ENCODE results near the gene UBAC2. TPM values are rescaled to one million over a fixed set of nuclear protein-coding genes. Genes with fewer than 3 reads are reported as not detected.

Gene UBAC2
- total RNA-seq, 1 experiment from 2014 or later: 103 TPM

GRCh38 chr13:99395436-99395835 is 194.8 kb downstream of the UBAC2 start:
- ChIA-PET CTCF (no interaction called here), POLR2A (no interaction called here)
- no TSS peak for BruUV-seq (replicated peaks)
- Mint-ChIP-seq H3K36me3 (ENCODE audit: insufficient read depth, unreplicated experiment) (no peaks in the 10 kb centered on the region), H3K27ac (ENCODE audit: unreplicated experiment) (no peak overlapping the region), H3K27me3 (ENCODE audit: insufficient read depth, unreplicated experiment) (peaks cover 6% of the 10 kb centered on the region), H3K9me3 (ENCODE audit: unreplicated experiment) (no peaks in the 10 kb centered on the region), H3K4me1 (ENCODE audit: low read depth, unreplicated experiment) (no peaks in the 10 kb centered on the region), H3K4me3 (ENCODE audit: unreplicated experiment) (no peak overlapping the region)
- no peak for DNase-seq
- intact Hi-C loops (cut with micrococcal nuclease; ENCODE audit: unreplicated experiment): no loop called here
- H3K4me1 ChIP-seq: no peaks in the 10 kb centered on the region
- no peaks in the 10 kb centered on the region for H3K27me3 ChIP-seq (replicated peaks; ENCODE audit: control insufficient read depth, insufficient read depth, low read length)
- no peaks in the 10 kb centered on the region for H3K9me3 ChIP-seq
- TF ChIP-seq, protein P1, sequence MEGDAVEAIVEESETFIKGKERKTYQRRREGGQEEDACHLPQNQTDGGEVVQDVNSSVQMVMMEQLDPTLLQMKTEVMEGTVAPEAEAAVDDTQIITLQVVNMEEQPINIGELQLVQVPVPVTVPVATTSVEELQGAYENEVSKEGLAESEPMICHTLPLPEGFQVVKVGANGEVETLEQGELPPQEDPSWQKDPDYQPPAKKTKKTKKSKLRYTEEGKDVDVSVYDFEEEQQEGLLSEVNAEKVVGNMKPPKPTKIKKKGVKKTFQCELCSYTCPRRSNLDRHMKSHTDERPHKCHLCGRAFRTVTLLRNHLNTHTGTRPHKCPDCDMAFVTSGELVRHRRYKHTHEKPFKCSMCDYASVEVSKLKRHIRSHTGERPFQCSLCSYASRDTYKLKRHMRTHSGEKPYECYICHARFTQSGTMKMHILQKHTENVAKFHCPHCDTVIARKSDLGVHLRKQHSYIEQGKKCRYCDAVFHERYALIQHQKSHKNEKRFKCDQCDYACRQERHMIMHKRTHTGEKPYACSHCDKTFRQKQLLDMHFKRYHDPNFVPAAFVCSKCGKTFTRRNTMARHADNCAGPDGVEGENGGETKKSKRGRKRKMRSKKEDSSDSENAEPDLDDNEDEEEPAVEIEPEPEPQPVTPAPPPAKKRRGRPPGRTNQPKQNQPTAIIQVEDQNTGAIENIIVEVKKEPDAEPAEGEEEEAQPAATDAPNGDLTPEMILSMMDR (IDR thresholded peaks at IDR 0.05; ENCODE audit: insufficient read depth in 1 of 2, low read depth in 1 of 2, low read length in 1 of 2, severe bottlenecking in 1 of 2, unreplicated experiment in 1 of 2): no peak
- H3K36me3 ChIP-seq (ENCODE audit: control insufficient read depth, insufficient read depth, low read length): no peaks in the 10 kb centered on the region
- H3K4me3 ChIP-seq (ENCODE audit: low read depth, low read length): no peak overlapping the region

DNA sequence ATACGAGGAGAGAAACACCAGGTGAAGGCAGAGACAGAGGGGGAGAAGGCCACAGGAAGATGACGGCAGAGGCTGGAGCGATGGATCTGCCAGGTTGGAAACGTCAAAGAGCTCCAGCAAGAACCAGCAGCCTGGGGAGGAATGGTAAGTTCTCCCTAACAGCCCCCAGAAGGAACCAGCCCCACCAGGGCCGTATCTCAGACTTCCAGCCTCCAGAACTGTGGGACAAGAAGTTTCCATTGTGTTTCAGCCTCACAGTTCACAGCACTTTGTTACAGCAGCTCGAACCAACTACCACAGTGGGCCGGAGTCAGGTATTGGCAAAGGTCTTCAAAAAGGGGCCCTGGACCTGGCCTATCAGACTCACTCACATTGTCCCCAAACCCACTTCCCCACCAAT is 195.8 kb downstream of the UBAC2 start:
- no peaks in the 10 kb centered on the region for H3K9me3 Mint-ChIP-seq (ENCODE audit: unreplicated experiment)
- BruUV-seq (replicated peaks): no TSS peak
- no peak overlapping the region for H3K4me3 ChIP-seq (ENCODE audit: low read depth, low read length)
- no peaks in the 10 kb centered on the region for H3K9me3 ChIP-seq
- H3K36me3 Mint-ChIP-seq (ENCODE audit: insufficient read depth, unreplicated experiment): no peaks in the 10 kb centered on the region
- H3K27ac Mint-ChIP-seq (ENCODE audit: unreplicated experiment): no peak overlapping the region
- ChIA-PET POLR2A (no interaction called here), CTCF (interaction anchor here (0.5 kb wide), 1 partner anchor 276 kb away, joined by 5 read pairs; no protein-coding TSS in a partner anchor)
- no peaks in the 10 kb centered on the region for H3K27me3 ChIP-seq (replicated peaks; ENCODE audit: control insufficient read depth, insufficient read depth, low read length)
- intact Hi-C loops (cut with micrococcal nuclease; ENCODE audit: unreplicated experiment): no loop called here
- DNase-seq: no peak
- H3K4me1 ChIP-seq: no peaks in the 10 kb centered on the region
- H3K27me3 Mint-ChIP-seq (ENCODE audit: insufficient read depth, unreplicated experiment): peaks cover 8% of the 10 kb centered on the region
- TF ChIP-seq, protein P1 (IDR thresholded peaks at IDR 0.05; ENCODE audit: insufficient read depth in 1 of 2, low read depth in 1 of 2, low read length in 1 of 2, severe bottlenecking in 1 of 2, unreplicated experiment in 1 of 2): no peak
- no peaks in the 10 kb centered on the region for H3K36me3 ChIP-seq (ENCODE audit: control insufficient read depth, insufficient read depth, low read length)
- H3K4me3 Mint-ChIP-seq (ENCODE audit: unreplicated experiment): no peak overlapping the region
- no peaks in the 10 kb centered on the region for H3K4me1 Mint-ChIP-seq (ENCODE audit: low read depth, unreplicated experiment)

GRCh38 chr13:99398071-99398470 is 197.4 kb downstream of the UBAC2 start:
- H3K9me3 ChIP-seq: 0 out of 2 replicates have a peak, but pooled peaks cover 3% of the 10 kb centered on the region
- no TSS peak for BruUV-seq (replicated peaks)
- CTCF ChIA-PET: no interaction called here

More at GRCh38 chr13:99398071-99398470, 197.4 kb downstream of the UBAC2 start:
- no peaks in the 10 kb centered on the region for H3K27me3 ChIP-seq (replicated peaks; ENCODE audit: control insufficient read depth, insufficient read depth, low read length)
- intact Hi-C loops (cut with micrococcal nuclease; ENCODE audit: unreplicated experiment): no loop called here
- no peak overlapping the region for H3K4me3 Mint-ChIP-seq (ENCODE audit: unreplicated experiment)
- H3K4me1 ChIP-seq: no peaks in the 10 kb centered on the region
- no peaks in the 10 kb centered on the region for H3K9me3 Mint-ChIP-seq (ENCODE audit: unreplicated experiment)
- H3K36me3 Mint-ChIP-seq (ENCODE audit: insufficient read depth, unreplicated experiment): no peaks in the 10 kb centered on the region
- TF ChIP-seq, protein P1 (IDR thresholded peaks at IDR 0.05; ENCODE audit: insufficient read depth in 1 of 2, low read depth in 1 of 2, low read length in 1 of 2, severe bottlenecking in 1 of 2, unreplicated experiment in 1 of 2): no peak
- H3K4me1 Mint-ChIP-seq (ENCODE audit: low read depth, unreplicated experiment): no peaks in the 10 kb centered on the region
- H3K27me3 Mint-ChIP-seq (ENCODE audit: insufficient read depth, unreplicated experiment): peaks cover 8% of the 10 kb centered on the region
- H3K4me3 ChIP-seq (ENCODE audit: low read depth, low read length): no peak overlapping the region
- no peak overlapping the region for H3K27ac Mint-ChIP-seq (ENCODE audit: unreplicated experiment)
- POLR2A ChIA-PET: no interaction called here
- no peak for DNase-seq
- H3K36me3 ChIP-seq (ENCODE audit: control insufficient read depth, insufficient read depth, low read length): no peaks in the 10 kb centered on the region
